K562 (cell line): Measurements from ENCODE around the gene ANAPC2. TPM values are rescaled to one million over a fixed set of nuclear protein-coding genes. Genes with fewer than 3 reads are reported as not detected.

Source experiments
- CBX1 ChIP-seq: sonication (generic); IDR thresholded peaks from 2 replicates; pipeline ENCODE4 v1.6.1; 2016; ENCODE audit warnings: antibody characterized with exemption, low read depth, mild to moderate bottlenecking
- PRPF4 ChIP-seq: fragments of 200-400 bp; formaldehyde crosslinking; IDR thresholded peaks from one replicate; pipeline ENCODE4 v1.6.1; 2017; ENCODE audit warnings: low read length, low read depth, mild to moderate bottlenecking; ENCODE audit not compliant: insufficient read depth, poor library complexity, severe bottlenecking
- ZNF609 ChIP-seq: sonication (generic); formaldehyde crosslinking; IDR thresholded peaks from 2 replicates; pipeline ENCODE4 v1.8.1; 2023; ENCODE audit warnings: missing genetic modification reagents, mild to moderate bottlenecking, borderline replicate concordance
- polyA plus RNA-seq, 8 experiments: library from polyadenylated mRNA; depleted of rRNA in 4 of 8; stranded (reverse) in 5 of 8; unstranded in 3 of 8; fragments of >200 nt; fragmentation: Nextera tagmentation in 2 of 8; fragmentation: Illumina TruSeq in 1 of 8; extraction: Ambion mirVana in 2 of 8; extraction: Trizol in 1 of 8; gene quantifications; 2 replicates each; pipeline versions ENCODE4 v1.2.1 to v1.2.3, GENCODE V29; 2011 to 2014; ENCODE audit warnings: inconsistent platforms in 1 of 8, missing spikeins in 1 of 8
- total RNA-seq, 7 experiments: library from RNA; depleted of rRNA in 6 of 7; stranded (reverse); fragments of >200 nt in 6 of 7; fragmentation: Illumina TruSeq in 2 of 7; extraction: Trizol in 2 of 7; gene quantifications; 2 replicates each; pipeline versions ENCODE4 v1.2.1 to v1.2.3, GENCODE V29; 2011 to 2021; ENCODE audit warnings: low replicate concordance in 1 of 7

Gene ANAPC2
- total and polyA plus RNA-seq, 9 of the 15 experiments (the other 6 are each of a cell fraction or from before 2014, with no cell fraction given): 0.11 to 56.5 (median 17.1) TPM; not detected in 1

GRCh38 chr9:137169896-137170358 is 18.4 kb downstream of the ANAPC2 start, which contains the start of gene LRRC26 (continued):
- TF ChIP-seq PRPF4 (no peak), CBX1 (no peak), ZNF609 (CRISPR knock-in tag) (no peak)
